Sciatic nerve (tissue), 2 donors: ENCODE data around the gene LCN10. TPM values are rescaled to one million over a fixed set of nuclear protein-coding genes. Genes with fewer than 3 reads are reported as not detected.

Experiments used
- ATAC-seq: fragments of 200-7000 bp; cut with Tn5 transposase; one replicate; pipeline ENCODE4 v1.9.1; 2020; ENCODE audit warnings: mild to moderate bottlenecking, moderate library complexity
- DNase-seq: peaks from one replicate; pipeline ENCODE4 v3.0.0-alpha.2; 2020; ENCODE audit warnings: low spot score
- intact Hi-C: fragments of 100-400 bp; cut with DNase I; formaldehyde crosslinking; loops from one replicate; pipeline ENCODE4 v1.14.2; 2022
- total RNA-seq: library from RNA; stranded (reverse); fragmentation: NEBNext Ultra II Directional; extraction: Animal tissue kit (Norgen Biotek cat#: 25700); gene quantifications from one replicate; pipeline ENCODE4 v1.2.1, GENCODE V29; 2021
- donor health status: DM: no; HTN: no; CAD: no.
- donor health status: DM: no; HTN: no; CAD: no.

The LCN10 gene
- total RNA-seq, 1 donor from 2014 or later = 5.5 TPM

GRCh38 chr9:136744773-136745172 is 2.0 kb upstream of the LCN10 start:
- no peak for DNase-seq
- no peak for ATAC-seq
- intact Hi-C loops = no loop called here

- DNase-seq (no peak), ATAC-seq (no peak)
- intact Hi-C loops = no loop called here
These were observed 985 bp upstream of the LCN10 start for GRCh38 chr9:136743639-136744211.

GRCh38 chr9:136741883-136742571 is 713 bp downstream of the LCN10 start:
- ATAC-seq (peak; percentile 2), DNase-seq (no peak)
- intact Hi-C loops = no loop called here

- intact Hi-C loops = no loop called here
- no peak for DNase-seq
- ATAC-seq = peak; percentile 50
These were observed 1.5 kb downstream of the LCN10 start for GRCh38 chr9:136740971-136741882.

- intact Hi-C loops = no loop called here
- ATAC-seq = no peak
- DNase-seq = no peak
These were observed 2.2 kb downstream of the LCN10 start for GRCh38 chr9:136740491-136740890.

- no peak for ATAC-seq
- DNase-seq = no peak
- intact Hi-C loops = no loop called here
These were observed 2.7 kb downstream of the LCN10 start for GRCh38 chr9:136740069-136740468.

- ATAC-seq (no peak), DNase-seq (no peak)
- intact Hi-C loops = no loop called here
These were observed 3.2 kb downstream of the LCN10 start for GRCh38 chr9:136739509-136739908.

GRCh38 chr9:136738960-136739359 is 3.8 kb downstream of the LCN10 start:
- DNase-seq (no peak), ATAC-seq (no peak)
- intact Hi-C loops = no loop called here

- DNase-seq = no peak
- intact Hi-C loops = no loop called here
- no peak for ATAC-seq
These were observed 6.8 kb downstream of the LCN10 start for GRCh38 chr9:136735812-136736480.

GRCh38 chr9:136734837-136735496 is 7.8 kb downstream of the LCN10 start:
- DNase-seq (no peak), ATAC-seq (no peak)
- intact Hi-C loops = no loop called here

- ATAC-seq = no peak
- intact Hi-C loops = no loop called here
- no peak for DNase-seq
These were observed 9.1 kb downstream of the LCN10 start for GRCh38 chr9:136733611-136734010.

- ATAC-seq = no peak
- intact Hi-C loops = no loop called here
- no peak for DNase-seq
These were observed 10.1 kb downstream of the LCN10 start for GRCh38 chr9:136732444-136733178.

GRCh38 chr9:136729926-136730325 is 12.8 kb downstream of the LCN10 start:
- intact Hi-C loops = no loop called here
- DNase-seq = no peak
- ATAC-seq = no peak

- intact Hi-C loops = no loop called here
- ATAC-seq = peak; percentile 7
These were observed 13.6 kb downstream of the LCN10 start for GRCh38 chr9:136729144-136729543.

GRCh38 chr9:136728548-136729123 is 14.1 kb downstream of the LCN10 start:
- ATAC-seq (peak; percentile 48), DNase-seq (no peak)
- intact Hi-C loops = no loop called here

More at GRCh38 chr9:136729144-136729543, 13.6 kb downstream of the LCN10 start:
- no peak for DNase-seq

- ATAC-seq (peak; percentile 77), DNase-seq (peak; percentile 95)
- intact Hi-C loops = no loop called here
These were observed 14.6 kb downstream of the LCN10 start for GRCh38 chr9:136728080-136728547.

GRCh38 chr9:136726631-136727191 is 16.0 kb downstream of the LCN10 start:
- ATAC-seq (no peak), DNase-seq (no peak)
- intact Hi-C loops = no loop called here
